SK-N-SH (cell line): ENCODE measurements around the gene RPL27.

Experiments used
- RAD21 ChIP-seq: IDR thresholded peaks from 2 replicates; pipeline ENCODE4 v1.6.1; 2012; ENCODE audit warnings: mild to moderate bottlenecking, low read length
- RXRA ChIP-seq: IDR thresholded peaks from 2 replicates; pipeline ENCODE4 v1.4.0; 2012; ENCODE audit warnings: low read depth, mild to moderate bottlenecking, borderline replicate concordance

- TF ChIP-seq RXRA (no peak), RAD21 (no peak)
Measured at GRCh38 chr17:42971589-42971988, 26.6 kb upstream of the RPL27 start.
